HG02981 (cell line): Measurements from ENCODE around the gene XPNPEP1.

Experiments
- ATAC-seq: cut with Tn5 transposase; IDR thresholded peaks from one replicate; pipeline ENCODE4 v1.9.1; 2021; ENCODE audit warnings: mild to moderate bottlenecking, moderate library complexity; ENCODE audit not compliant: unreplicated experiment

XPNPEP1 gene

GRCh38 chr10:109952526-109952925, 29.2 kb upstream of the XPNPEP1 start:
- ATAC-seq = no peak

GRCh38 chr10:109947111-109947920, 24.0 kb upstream of the XPNPEP1 start:
- no peak for ATAC-seq

GRCh38 chr10:109946680-109947079, 23.4 kb upstream of the XPNPEP1 start:
- no peak for ATAC-seq

GRCh38 chr10:109945473-109946177, 22.3 kb upstream of the XPNPEP1 start:
- no peak for ATAC-seq

GRCh38 chr10:109944613-109945012, 21.3 kb upstream of the XPNPEP1 start:
- ATAC-seq = no peak

- ATAC-seq = no peak
Observed at GRCh38 chr10:109941236-109941862, 18.0 kb upstream of the XPNPEP1 start.

GRCh38 chr10:109940553-109940952, 17.2 kb upstream of the XPNPEP1 start:
- ATAC-seq = no peak

- no peak for ATAC-seq
Observed at GRCh38 chr10:109940117-109940516, 16.8 kb upstream of the XPNPEP1 start.

- no peak for ATAC-seq
Observed at GRCh38 chr10:109939315-109939961, 16.1 kb upstream of the XPNPEP1 start.

GRCh38 chr10:109937460-109938065, 14.3 kb upstream of the XPNPEP1 start:
- ATAC-seq = no peak

GRCh38 chr10:109934958-109935793, 11.9 kb upstream of the XPNPEP1 start:
- ATAC-seq = no peak

- ATAC-seq = no peak
Observed at GRCh38 chr10:109933984-109934565, 10.8 kb upstream of the XPNPEP1 start.

GRCh38 chr10:109932968-109933367, 9.7 kb upstream of the XPNPEP1 start:
- no peak for ATAC-seq

- ATAC-seq = no peak
Observed at GRCh38 chr10:109932391-109932790, 9.1 kb upstream of the XPNPEP1 start.

- no peak for ATAC-seq
Observed at GRCh38 chr10:109931163-109931562, 7.9 kb upstream of the XPNPEP1 start.

GRCh38 chr10:109929501-109930219, 6.3 kb upstream of the XPNPEP1 start:
- no peak for ATAC-seq

GRCh38 chr10:109928475-109928891, 5.2 kb upstream of the XPNPEP1 start:
- ATAC-seq = no peak

GRCh38 chr10:109926825-109927224, 3.5 kb upstream of the XPNPEP1 start:
- no peak for ATAC-seq
